Natural killer cell treated with Interleukin-12 subunit alpha and Interleukin-12 subunit beta and Interleukin-15 and Interleukin-18, amount 100 ng/mL, for 72 hours (primary cell): ENCODE results near the gene FAM120B. TPM values are rescaled to one million over a fixed set of nuclear protein-coding genes. Genes with fewer than 3 reads are reported as not detected.

Experiments used
- ATAC-seq, 2 donors: fragments of 150-1000 bp; cut with Tn5 transposase in 1 of 2; sonication (Bioruptor Pico), chemical (Tn5 transposase) in 1 of 2; 2 replicates each; pipeline ENCODE4 v1.10.0; 2021
- DNase-seq: peaks from one replicate; pipeline ENCODE4 v3.0.0; 2022; ENCODE audit warnings: low spot score
- H3K27ac Mint-ChIP-seq, 2 donors: 1 replicate in 1 of 2; 2 replicates in 1 of 2; pipeline ENCODE4 v1.8.0; 2022; ENCODE audit warnings: mixed read lengths in 2 of 2, mild to moderate bottlenecking in 1 of 2, moderate library complexity in 1 of 2
- H3K27me3 Mint-ChIP-seq, 2 donors: 1 replicate in 1 of 2; 2 replicates in 1 of 2; pipeline ENCODE4 v1.8.0; 2022; ENCODE audit warnings: mixed read lengths in 2 of 2
- H3K36me3 Mint-ChIP-seq: one replicate; pipeline ENCODE4 v1.8.0; 2022; ENCODE audit warnings: mixed read lengths
- H3K4me1 Mint-ChIP-seq, 2 donors: 1 replicate in 1 of 2; 2 replicates in 1 of 2; pipeline ENCODE4 v1.8.0; 2022; ENCODE audit warnings: low read depth in 2 of 2, mixed read lengths in 2 of 2, mild to moderate bottlenecking in 1 of 2
- H3K4me3 Mint-ChIP-seq: one replicate; pipeline ENCODE4 v1.8.0; 2022; ENCODE audit warnings: mixed read lengths
- H3K9me3 Mint-ChIP-seq: 2 replicates; pipeline ENCODE4 v1.8.0; 2022; ENCODE audit warnings: mixed read lengths
- total RNA-seq, 2 donors: library from RNA; stranded (reverse); gene quantifications; one replicate each; pipeline ENCODE4 v1.2.3, GENCODE V29; 2022

FAM120B gene
- total RNA-seq, 2 donors from 2014 or later: 19.9 to 28.0 TPM

- Mint-ChIP-seq H3K27me3 (peaks cover 38% of the 10 kb centered on the region in 2 donors), H3K27ac (no peak overlapping the region), H3K9me3 (no peaks in the 10 kb centered on the region), H3K4me3 (peak overlapping the region; percentile 8), H3K4me1 (peaks cover 28% of the 10 kb centered on the region in 2 donors), H3K36me3 (peaks cover 3% of the 10 kb centered on the region)
- DNase-seq: no peak
- no peak for ATAC-seq
These were observed 13.0 kb upstream of the FAM120B start for GRCh38 chr6:170293341-170294231.

- Mint-ChIP-seq H3K27me3 (peaks cover 36 to 38% of the 10 kb centered on the region in 2 donors), H3K9me3 (no peaks in the 10 kb centered on the region), H3K4me1 (peaks cover 23 to 26% of the 10 kb centered on the region in 2 donors), H3K27ac (no peak overlapping the region), H3K36me3 (no peaks in the 10 kb centered on the region), H3K4me3 (peak overlapping the region; percentile 55)
- DNase-seq (no peak), ATAC-seq (no peak)
These were observed 12.2 kb upstream of the FAM120B start for GRCh38 chr6:170294298-170294730.

- Mint-ChIP-seq H3K9me3 (no peaks in the 10 kb centered on the region), H3K4me3 (peak overlapping the region; percentile 55), H3K27ac (no peak overlapping the region), H3K36me3 (no peaks in the 10 kb centered on the region), H3K4me1 (peaks cover 22 to 26% of the 10 kb centered on the region in 2 donors), H3K27me3 (peaks cover 37 to 44% of the 10 kb centered on the region in 2 donors)
- ATAC-seq (peak in 1 of 2 donors; percentile 2), DNase-seq (no peak)
These were observed 11.6 kb upstream of the FAM120B start for GRCh38 chr6:170294813-170295509.

GRCh38 chr6:170295510-170296422 is 10.8 kb upstream of the FAM120B start:
- DNase-seq: no peak
- peak; percentile 58 to 64 for ATAC-seq
- Mint-ChIP-seq H3K4me1 (peaks cover 16 to 21% of the 10 kb centered on the region in 2 donors), H3K27me3 (peaks cover 33 to 52% of the 10 kb centered on the region in 2 donors), H3K4me3 (peak overlapping the region; percentile 17), H3K27ac (no peak overlapping the region), H3K36me3 (no peaks in the 10 kb centered on the region), H3K9me3 (no peaks in the 10 kb centered on the region)

GRCh38 chr6:170296423-170296745 is 10.2 kb upstream of the FAM120B start:
- no peak for ATAC-seq

GRCh38 chr6:170296746-170297575 is 9.6 kb upstream of the FAM120B start:
- peaks cover 11 to 17% of the 10 kb centered on the region in 2 donors for H3K4me1 Mint-ChIP-seq
- no peak overlapping the region for H3K27ac Mint-ChIP-seq
- no peaks in the 10 kb centered on the region for H3K9me3 Mint-ChIP-seq
- DNase-seq (no peak), ATAC-seq (no peak)
- H3K27me3 Mint-ChIP-seq: peaks cover 35 to 55% of the 10 kb centered on the region in 2 donors
- H3K36me3 Mint-ChIP-seq: peaks cover 5% of the 10 kb centered on the region
- H3K4me3 Mint-ChIP-seq: no peak overlapping the region

More at GRCh38 chr6:170296423-170296745, 10.2 kb upstream of the FAM120B start:
- peaks cover 16 to 21% of the 10 kb centered on the region in 2 donors for H3K4me1 Mint-ChIP-seq
- no peak overlapping the region for H3K27ac Mint-ChIP-seq
- no peak for DNase-seq
- no peaks in the 10 kb centered on the region for H3K9me3 Mint-ChIP-seq
- peaks cover 33 to 55% of the 10 kb centered on the region in 2 donors for H3K27me3 Mint-ChIP-seq
- no peak overlapping the region for H3K4me3 Mint-ChIP-seq
- H3K36me3 Mint-ChIP-seq: peaks cover under 1% of the 10 kb centered on the region

- Mint-ChIP-seq H3K4me3 (no peak overlapping the region), H3K27me3 (peaks cover 31 to 54% of the 10 kb centered on the region in 2 donors), H3K9me3 (no peaks in the 10 kb centered on the region), H3K27ac (no peak overlapping the region), H3K4me1 (peaks cover 6 to 12% of the 10 kb centered on the region in 2 donors), H3K36me3 (peaks cover 5% of the 10 kb centered on the region)
- ATAC-seq (no peak), DNase-seq (no peak)
These were observed 8.8 kb upstream of the FAM120B start for GRCh38 chr6:170297576-170298330.

GRCh38 chr6:170298688-170299087 is 7.9 kb upstream of the FAM120B start:
- H3K4me1 Mint-ChIP-seq: peaks cover 5 to 10% of the 10 kb centered on the region in 2 donors
- DNase-seq (no peak), ATAC-seq (peak; percentile 31 to 60)
- no peak overlapping the region for H3K4me3 Mint-ChIP-seq
- H3K36me3 Mint-ChIP-seq: peaks cover 5% of the 10 kb centered on the region
- peaks cover 28 to 54% of the 10 kb centered on the region in 2 donors for H3K27me3 Mint-ChIP-seq
- no peaks in the 10 kb centered on the region for H3K9me3 Mint-ChIP-seq
- H3K27ac Mint-ChIP-seq: no peak overlapping the region

GRCh38 chr6:170301184-170301583 is 5.4 kb upstream of the FAM120B start:
- H3K36me3 Mint-ChIP-seq: peaks cover 5% of the 10 kb centered on the region
- peaks cover 0 to 2% of the 10 kb centered on the region in 2 donors for H3K4me1 Mint-ChIP-seq
- H3K9me3 Mint-ChIP-seq: no peaks in the 10 kb centered on the region
- ATAC-seq (no peak), DNase-seq (no peak)
- no peak overlapping the region for H3K4me3 Mint-ChIP-seq
- peaks cover 13 to 54% of the 10 kb centered on the region in 2 donors for H3K27me3 Mint-ChIP-seq
- no peak overlapping the region for H3K27ac Mint-ChIP-seq

- no peak for DNase-seq
- no peaks in the 10 kb centered on the region for H3K9me3 Mint-ChIP-seq
- H3K4me3 Mint-ChIP-seq: peak overlapping the region; percentile 99
- H3K27ac Mint-ChIP-seq: no peak overlapping the region
- no peak for ATAC-seq
- peaks cover 8 to 34% of the 10 kb centered on the region in 2 donors for H3K27me3 Mint-ChIP-seq
- H3K4me1 Mint-ChIP-seq: peaks cover 27 to 31% of the 10 kb centered on the region in 2 donors
- peaks cover 23% of the 10 kb centered on the region for H3K36me3 Mint-ChIP-seq
These were observed 694 bp upstream of the FAM120B start for GRCh38 chr6:170305805-170306323.

GRCh38 chr6:170307080-170307545 is 555 bp downstream of the FAM120B start:
- Mint-ChIP-seq H3K9me3 (no peaks in the 10 kb centered on the region), H3K27ac (peak overlapping the region; percentile 96), H3K4me3 (peak overlapping the region; percentile 99), H3K36me3 (peaks cover 18% of the 10 kb centered on the region), H3K4me1 (peaks cover 36 to 39% of the 10 kb centered on the region in 2 donors), H3K27me3 (peaks cover 3 to 25% of the 10 kb centered on the region in 2 donors)
- no peak for ATAC-seq
- DNase-seq: no peak

- Mint-ChIP-seq H3K27me3 (peaks cover 0 to 12% of the 10 kb centered on the region in 2 donors), H3K36me3 (peaks cover 18% of the 10 kb centered on the region), H3K9me3 (no peaks in the 10 kb centered on the region), H3K27ac (peak overlapping the region; percentile 96), H3K4me1 (peaks cover 48 to 52% of the 10 kb centered on the region in 2 donors), H3K4me3 (peak overlapping the region; percentile 99)
- no peak for ATAC-seq
- DNase-seq: no peak
These were observed 2.2 kb downstream of the FAM120B start for GRCh38 chr6:170308761-170309160.
